Neural progenitor cell (in vitro differentiated cells): ENCODE data around the gene CLDN7.
A peak's percentile ranks its signal among the peaks of the same experiment; 100 is the strongest.

Source experiments
- EZH2 ChIP-seq: fragments of 200-600 bp; sonication (generic); IDR thresholded peaks from 2 replicates; pipeline ENCODE4 v1.6.1; 2017; ENCODE audit warnings: antibody characterized with exemption, mild to moderate bottlenecking, moderate library complexity
- TF ChIP-seq, protein P1 (sequence below): fragments of 200-600 bp; sonication (generic); IDR thresholded peaks from 2 replicates; pipeline ENCODE4 v1.5.1; 2017; ENCODE audit warnings: antibody characterized with exemption, mild to moderate bottlenecking

DNA sequence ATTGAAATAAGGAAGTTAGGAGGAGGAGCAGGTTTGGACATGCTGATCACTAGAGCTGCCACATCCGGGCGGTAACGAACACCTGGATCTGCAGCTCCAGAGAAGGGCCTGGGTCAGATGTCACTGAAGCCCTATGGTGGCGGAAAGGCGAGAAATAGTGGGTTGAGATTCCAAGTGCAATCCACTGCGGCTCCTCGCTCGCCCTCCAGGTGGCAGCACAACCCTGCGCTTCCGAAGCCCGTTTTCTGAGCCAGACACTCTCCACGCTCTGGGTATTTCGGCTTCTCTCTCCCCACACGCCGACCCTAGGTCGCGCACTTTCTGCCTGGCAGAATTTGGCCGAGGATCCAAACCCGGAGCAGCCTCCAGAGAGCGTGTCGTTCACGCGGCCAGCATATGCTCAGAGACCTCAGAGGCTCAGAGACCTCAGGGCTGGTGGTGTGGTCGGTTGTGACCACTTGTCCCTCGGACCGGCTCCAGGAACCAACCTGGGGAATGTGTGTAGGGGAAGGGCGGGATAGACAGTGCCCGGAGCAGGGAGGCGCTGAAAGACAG lies 18.3 kb upstream of the CLDN7 start:
- peak; percentile 23 for TF ChIP-seq EZH2
- TF ChIP-seq, protein P1, sequence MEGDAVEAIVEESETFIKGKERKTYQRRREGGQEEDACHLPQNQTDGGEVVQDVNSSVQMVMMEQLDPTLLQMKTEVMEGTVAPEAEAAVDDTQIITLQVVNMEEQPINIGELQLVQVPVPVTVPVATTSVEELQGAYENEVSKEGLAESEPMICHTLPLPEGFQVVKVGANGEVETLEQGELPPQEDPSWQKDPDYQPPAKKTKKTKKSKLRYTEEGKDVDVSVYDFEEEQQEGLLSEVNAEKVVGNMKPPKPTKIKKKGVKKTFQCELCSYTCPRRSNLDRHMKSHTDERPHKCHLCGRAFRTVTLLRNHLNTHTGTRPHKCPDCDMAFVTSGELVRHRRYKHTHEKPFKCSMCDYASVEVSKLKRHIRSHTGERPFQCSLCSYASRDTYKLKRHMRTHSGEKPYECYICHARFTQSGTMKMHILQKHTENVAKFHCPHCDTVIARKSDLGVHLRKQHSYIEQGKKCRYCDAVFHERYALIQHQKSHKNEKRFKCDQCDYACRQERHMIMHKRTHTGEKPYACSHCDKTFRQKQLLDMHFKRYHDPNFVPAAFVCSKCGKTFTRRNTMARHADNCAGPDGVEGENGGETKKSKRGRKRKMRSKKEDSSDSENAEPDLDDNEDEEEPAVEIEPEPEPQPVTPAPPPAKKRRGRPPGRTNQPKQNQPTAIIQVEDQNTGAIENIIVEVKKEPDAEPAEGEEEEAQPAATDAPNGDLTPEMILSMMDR = peak; percentile 80
